Trophoblast cell (in vitro differentiated cells and primary cell): ENCODE data around the gene DLG2.

ENCODE experiments used
- DNase-seq, 2 donors: peaks; one replicate each; pipeline ENCODE4 v3.0.0-alpha.2; 2016
- H2AFZ ChIP-seq: 2 replicates; pipeline ENCODE4 v1.6.1; 2013; ENCODE audit warnings: low read length, moderate library complexity, mild to moderate bottlenecking; ENCODE audit not compliant: insufficient read depth, poor library complexity
- H2AK5ac ChIP-seq: 2 replicates; pipeline ENCODE4 v1.6.1; 2013; ENCODE audit warnings: mild to moderate bottlenecking, low read length
- H2BK120ac ChIP-seq: 2 replicates; pipeline ENCODE4 v1.6.1; 2013; ENCODE audit warnings: low read length, mild to moderate bottlenecking, moderate library complexity; ENCODE audit not compliant: insufficient read depth, poor library complexity
- H2BK12ac ChIP-seq: 2 replicates; pipeline ENCODE4 v1.6.1; 2013; ENCODE audit warnings: mild to moderate bottlenecking, low read length, moderate library complexity
- H2BK5ac ChIP-seq: 2 replicates; pipeline ENCODE4 v1.6.1; 2013; ENCODE audit warnings: low read length, low read depth, moderate library complexity, mild to moderate bottlenecking; ENCODE audit not compliant: poor library complexity
- H3K14ac ChIP-seq: 2 replicates; pipeline ENCODE4 v1.6.1; 2013; ENCODE audit warnings: mild to moderate bottlenecking, low read length
- H3K18ac ChIP-seq: 2 replicates; pipeline ENCODE4 v1.6.1; 2013; ENCODE audit warnings: mild to moderate bottlenecking, low read length
- H3K23ac ChIP-seq: 2 replicates; pipeline ENCODE4 v1.6.1; 2013; ENCODE audit warnings: low read length
- H3K27ac ChIP-seq: 2 replicates; pipeline ENCODE4 v1.5.1; 2013; ENCODE audit warnings: low read depth, mild to moderate bottlenecking, inconsistent platforms, low read length, moderate library complexity
- H3K27me3 ChIP-seq: 2 replicates; pipeline ENCODE4 v1.6.1; 2013; ENCODE audit warnings: inconsistent platforms, mild to moderate bottlenecking, low read length, moderate library complexity; ENCODE audit not compliant: insufficient read depth
- H3K36me3 ChIP-seq, 2 experiments: 1 replicate in 1 of 2; 2 replicates in 1 of 2; pipeline ENCODE4 v1.6.1; 2013; ENCODE audit warnings: low read length in 2 of 2, mild to moderate bottlenecking in 2 of 2, moderate library complexity in 1 of 2; ENCODE audit not compliant: insufficient read depth in 2 of 2, control insufficient read depth in 1 of 2
- H3K4ac ChIP-seq: 2 replicates; pipeline ENCODE4 v1.6.1; 2013; ENCODE audit warnings: low read depth, mild to moderate bottlenecking, low read length, moderate library complexity
- H3K4me1 ChIP-seq, 2 experiments: 1 replicate in 1 of 2; 2 replicates in 1 of 2; pipeline ENCODE4 v1.6.1; 2013; ENCODE audit warnings: low read length in 2 of 2, mild to moderate bottlenecking in 2 of 2, moderate library complexity in 1 of 2; ENCODE audit not compliant: insufficient read depth in 2 of 2, control insufficient read depth in 1 of 2
- H3K4me2 ChIP-seq: 2 replicates; pipeline ENCODE4 v1.6.1; 2013; ENCODE audit warnings: inconsistent platforms, mild to moderate bottlenecking, low read length, moderate library complexity
- H3K4me3 ChIP-seq: 2 replicates; pipeline ENCODE4 v1.5.1; 2013; ENCODE audit warnings: mild to moderate bottlenecking, low read depth, low read length, inconsistent platforms
- H3K79me1 ChIP-seq: one replicate; pipeline ENCODE4 v1.6.1; 2013; ENCODE audit warnings: low read length
- H3K79me2 ChIP-seq: 2 replicates; pipeline ENCODE4 v1.6.1; 2013; ENCODE audit warnings: low read length, mild to moderate bottlenecking; ENCODE audit not compliant: control insufficient read depth, insufficient read depth, poor library complexity
- H3K9ac ChIP-seq: 2 replicates; pipeline ENCODE4 v1.6.1; 2013; ENCODE audit warnings: mild to moderate bottlenecking, low read length
- H3K9me3 ChIP-seq: 2 replicates; pipeline ENCODE4 v1.6.1; 2013; ENCODE audit warnings: low read depth, mild to moderate bottlenecking, control low read depth, inconsistent platforms, low read length; ENCODE audit not compliant: insufficient read depth
- H4K12ac ChIP-seq: 2 replicates; pipeline ENCODE4 v1.6.1; 2013; ENCODE audit warnings: low read depth, mild to moderate bottlenecking, low read length, moderate library complexity
- H4K8ac ChIP-seq: 2 replicates; pipeline ENCODE4 v1.6.1; 2013; ENCODE audit warnings: low read depth, mild to moderate bottlenecking, low read length, moderate library complexity
- H4K91ac ChIP-seq: one replicate; pipeline ENCODE4 v1.6.1; 2013; ENCODE audit warnings: low read depth, mild to moderate bottlenecking, low read length, moderate library complexity
- WGBS: extraction: QIAGEN DNeasy Blood & Tissue Kit; methylation state at CpG from one replicate; pipeline ENCODE4 v1.1.7; 2013; ENCODE audit warnings: missing lambda C conversion rate; ENCODE audit not compliant: insufficient read length, insufficient coverage; ENCODE audit errors: extremely low coverage; 5-methylcytosine and 5-hydroxymethylcytosine counted together

Gene DLG2

DNA sequence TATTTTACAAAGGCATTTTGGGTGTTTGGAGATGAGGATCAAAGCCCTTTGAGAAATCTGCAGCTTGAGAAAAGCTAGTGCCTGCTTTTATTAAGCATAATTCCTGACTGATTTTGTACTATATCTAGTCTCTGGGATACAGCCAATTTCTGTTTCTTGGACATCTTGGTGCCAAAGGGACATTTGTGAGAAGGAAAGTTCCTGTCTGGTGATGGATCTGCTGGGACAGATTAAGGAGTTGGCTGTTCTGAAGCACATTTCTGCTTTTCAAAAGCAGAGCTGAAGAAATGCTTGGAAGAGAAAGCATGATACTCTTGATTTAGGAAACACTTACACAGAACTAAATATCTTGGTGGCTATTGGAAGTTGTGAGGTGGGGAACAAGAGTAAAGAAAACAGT lies 2086.4 kb downstream of the DLG2 start:
- Histone ChIP-seq H2BK5ac (no peak overlapping the region), H3K4me2 (no peak overlapping the region), H4K8ac (no peak overlapping the region), H3K4me3 (no peak overlapping the region), H3K4me1 (no peaks in the 10 kb centered on the region), H3K79me1 (no peaks in the 10 kb centered on the region), H3K27me3 (no peaks in the 10 kb centered on the region), H3K9ac (no peak overlapping the region), H4K12ac (no peak overlapping the region), H3K79me2 (no peaks in the 10 kb centered on the region), H3K27ac (no peak overlapping the region), H3K14ac (no peak overlapping the region), H3K18ac (no peak overlapping the region), H3K9me3 (no peaks in the 10 kb centered on the region), H2AK5ac (no peak overlapping the region), H2BK120ac (no peak overlapping the region), H2AFZ (no peak overlapping the region), H4K91ac (no peak overlapping the region), H2BK12ac (no peak overlapping the region), H3K4ac (no peak overlapping the region), H3K36me3 (no peaks in the 10 kb centered on the region), H3K23ac (no peak overlapping the region)
- no peak for DNase-seq

GRCh38 chr11:83540112-83540675 lies 2086.9 kb downstream of the DLG2 start:
- H2AFZ ChIP-seq, result no peak overlapping the region
- H4K8ac ChIP-seq, result no peak overlapping the region
- no peaks in the 10 kb centered on the region for H3K27me3 ChIP-seq
- H3K4ac ChIP-seq, result no peak overlapping the region
- DNase-seq, result no peak
- no peak overlapping the region for H2BK120ac ChIP-seq
- H3K14ac ChIP-seq, result no peak overlapping the region
- no peak overlapping the region for H4K91ac ChIP-seq
- no peaks in the 10 kb centered on the region for H3K4me1 ChIP-seq
- no peak overlapping the region for H2AK5ac ChIP-seq
- no peaks in the 10 kb centered on the region for H3K79me1 ChIP-seq
- WGBS, result no CpG with 5 or more reads among the region's 5 CpGs
- H2BK5ac ChIP-seq, result no peak overlapping the region
- H3K4me2 ChIP-seq, result no peak overlapping the region
- H3K36me3 ChIP-seq, result no peaks in the 10 kb centered on the region
- H3K23ac ChIP-seq, result no peak overlapping the region
- no peak overlapping the region for H3K4me3 ChIP-seq
- H3K79me2 ChIP-seq, result no peaks in the 10 kb centered on the region
- H3K9ac ChIP-seq, result no peak overlapping the region
- H3K9me3 ChIP-seq, result no peaks in the 10 kb centered on the region
- no peak overlapping the region for H3K27ac ChIP-seq
- no peak overlapping the region for H2BK12ac ChIP-seq
- no peak overlapping the region for H3K18ac ChIP-seq
- H4K12ac ChIP-seq, result no peak overlapping the region

DNA sequence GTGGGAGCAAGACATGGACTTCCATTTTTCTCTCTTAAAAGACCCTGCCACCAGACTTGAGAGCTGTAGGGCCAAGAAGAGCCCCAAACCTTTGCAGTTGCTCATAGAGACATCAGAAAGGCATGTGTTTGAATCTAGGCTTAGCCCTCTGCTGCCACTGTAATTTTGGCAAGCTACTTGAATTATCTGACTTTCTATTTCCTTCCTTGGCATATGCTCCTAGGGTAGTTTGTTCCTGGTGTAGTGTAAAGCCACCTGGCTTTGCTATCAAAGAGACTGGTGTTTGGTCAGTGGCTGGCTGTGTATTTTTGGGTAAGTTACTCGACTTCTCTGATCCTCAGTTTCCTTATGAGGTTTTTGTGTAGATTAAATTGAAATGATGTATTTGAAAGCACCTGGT lies 2088.9 kb downstream of the DLG2 start:
- Histone ChIP-seq H3K4ac (no peak overlapping the region), H3K9me3 (no peaks in the 10 kb centered on the region), H4K91ac (no peak overlapping the region), H3K36me3 (no peaks in the 10 kb centered on the region), H2BK5ac (no peak overlapping the region), H3K9ac (no peak overlapping the region), H2BK120ac (no peak overlapping the region), H3K27me3 (no peaks in the 10 kb centered on the region), H2AFZ (no peak overlapping the region), H3K4me3 (no peak overlapping the region), H3K27ac (no peak overlapping the region), H3K4me1 (no peaks in the 10 kb centered on the region), H3K79me2 (no peaks in the 10 kb centered on the region), H3K18ac (no peak overlapping the region), H3K79me1 (no peaks in the 10 kb centered on the region), H2BK12ac (no peak overlapping the region), H4K12ac (no peak overlapping the region), H3K4me2 (no peak overlapping the region), H3K23ac (no peak overlapping the region), H3K14ac (no peak overlapping the region), H4K8ac (no peak overlapping the region), H2AK5ac (no peak overlapping the region)
- DNase-seq, result no peak
- WGBS, result no CpG with 5 or more reads among the region's 1 CpG

GRCh38 chr11:83537131-83537610 lies 2090.0 kb downstream of the DLG2 start:
- Histone ChIP-seq H3K18ac (no peak overlapping the region), H3K79me1 (no peaks in the 10 kb centered on the region), H3K4ac (no peak overlapping the region), H3K4me3 (no peak overlapping the region), H2BK5ac (no peak overlapping the region), H3K4me2 (no peak overlapping the region), H4K91ac (no peak overlapping the region), H3K79me2 (no peaks in the 10 kb centered on the region), H3K14ac (no peak overlapping the region), H2BK12ac (no peak overlapping the region), H3K27me3 (no peaks in the 10 kb centered on the region), H3K9me3 (no peaks in the 10 kb centered on the region), H3K36me3 (no peaks in the 10 kb centered on the region), H2BK120ac (no peak overlapping the region), H4K8ac (no peak overlapping the region), H2AFZ (no peak overlapping the region), H3K4me1 (no peaks in the 10 kb centered on the region), H3K9ac (no peak overlapping the region), H4K12ac (no peak overlapping the region), H3K23ac (no peak overlapping the region), H3K27ac (no peak overlapping the region), H2AK5ac (no peak overlapping the region)
- WGBS, result no CpG with 5 or more reads among the region's 5 CpGs
- no peak for DNase-seq
